CD14-positive monocyte (primary cell): Measurements from ENCODE around the gene KCNMA1. TPM values are rescaled to one million over a fixed set of nuclear protein-coding genes. Genes with fewer than 3 reads are reported as not detected.
A peak's percentile ranks its signal among the peaks of the same experiment; 100 is the strongest.

ENCODE experiments used
- DNase-seq, 3 donors: peaks; one replicate each; pipeline ENCODE4 v3.0.0-alpha.2; 2011 to 2022
- H2AFZ ChIP-seq: 2 replicates; pipeline ENCODE4 v1.6.0; 2012; ENCODE audit warnings: mild to moderate bottlenecking, low read depth, low read length, inconsistent platforms; ENCODE audit not compliant: insufficient read depth, poor library complexity, severe bottlenecking
- H3K27ac ChIP-seq, 2 donors: 1 replicate in 1 of 2; 2 replicates in 1 of 2; pipeline ENCODE4 v1.5.1; 2012 to 2013; ENCODE audit warnings: low read length in 2 of 2, control low read depth in 1 of 2, inconsistent platforms in 1 of 2, low read depth in 1 of 2, mild to moderate bottlenecking in 1 of 2
- H3K27me3 ChIP-seq, 2 donors: one replicate each; pipeline versions ENCODE4 v1.6.0 to v1.6.1; 2011 to 2013; ENCODE audit warnings: low read length in 2 of 2; ENCODE audit not compliant: control insufficient read depth in 2 of 2, insufficient read depth in 2 of 2
- H3K36me3 ChIP-seq, 2 donors: replicated peaks in 1 of 2; 1 replicate in 1 of 2; 2 replicates in 1 of 2; pipeline versions ENCODE4 v1.5.1 to v1.6.1; 2012 to 2013; ENCODE audit warnings: low read length in 2 of 2, control low read depth in 1 of 2, inconsistent platforms in 1 of 2, mild to moderate bottlenecking in 1 of 2; ENCODE audit not compliant: insufficient read depth in 2 of 2, control insufficient read depth in 1 of 2
- H3K4me1 ChIP-seq, 2 donors: 1 replicate in 1 of 2; 2 replicates in 1 of 2; pipeline versions ENCODE4 v1.5.1 to v1.6.1; 2012 to 2013; ENCODE audit warnings: low read length in 2 of 2, control low read depth in 1 of 2, inconsistent platforms in 1 of 2, mild to moderate bottlenecking in 1 of 2, moderate library complexity in 1 of 2; ENCODE audit not compliant: insufficient read depth in 2 of 2, control insufficient read depth in 1 of 2
- H3K4me2 ChIP-seq: replicated peaks from 2 replicates; pipeline ENCODE3; 2012; ENCODE audit warnings: low read length, moderate library complexity, mild to moderate bottlenecking; ENCODE audit not compliant: poor library complexity, severe bottlenecking; ENCODE audit errors: extremely low read depth
- H3K4me3 ChIP-seq, 3 experiments: fragments of 200-600 bp in 1 of 3; sonication (generic) in 1 of 3; replicated peaks in 1 of 3; 1 replicate in 2 of 3; 2 replicates in 1 of 3; pipeline ENCODE4 v1.5.1; 2011 to 2013; ENCODE audit warnings: low read length in 3 of 3, mild to moderate bottlenecking in 3 of 3, control low read depth in 2 of 3, low read depth in 2 of 3, inconsistent platforms in 1 of 3, moderate library complexity in 1 of 3
- H3K79me2 ChIP-seq: 2 replicates; pipeline ENCODE4 v1.6.0; 2012; ENCODE audit warnings: mild to moderate bottlenecking, control low read depth, inconsistent platforms, low read length, moderate library complexity; ENCODE audit not compliant: insufficient read depth
- H3K9ac ChIP-seq: 2 replicates; pipeline ENCODE4 v1.6.0; 2017; ENCODE audit warnings: low read length, mild to moderate bottlenecking; ENCODE audit not compliant: insufficient read depth, poor library complexity, severe bottlenecking
- H3K9me3 ChIP-seq, 2 donors: replicated peaks in 1 of 2; 1 replicate in 1 of 2; 2 replicates in 1 of 2; pipeline versions ENCODE4 v1.5.1 to v1.6.1; 2012 to 2013; ENCODE audit warnings: low read length in 2 of 2, control low read depth in 1 of 2; ENCODE audit not compliant: control insufficient read depth in 1 of 2, insufficient read depth in 1 of 2
- H4K20me1 ChIP-seq: 2 replicates; pipeline ENCODE4 v1.6.0; 2012; ENCODE audit warnings: mild to moderate bottlenecking, low read length, control low read depth, moderate library complexity; ENCODE audit not compliant: insufficient read depth
- H3K27ac Mint-ChIP-seq, 7 donors: one replicate each; pipeline ENCODE4 v1.8.0; 2020; ENCODE audit warnings: mild to moderate bottlenecking in 7 of 7, mixed read lengths in 7 of 7, moderate library complexity in 6 of 7, inconsistent platforms in 2 of 7
- H3K27me3 Mint-ChIP-seq, 3 donors: one replicate each; pipeline ENCODE4 v1.8.0; 2021 to 2022; ENCODE audit warnings: low read depth in 3 of 3, mild to moderate bottlenecking in 3 of 3, mixed read lengths in 3 of 3, moderate library complexity in 3 of 3, inconsistent platforms in 1 of 3
- H3K36me3 Mint-ChIP-seq, 2 donors: one replicate each; pipeline ENCODE4 v1.8.0; 2020; ENCODE audit warnings: mixed read lengths in 2 of 2, inconsistent platforms in 1 of 2, mild to moderate bottlenecking in 1 of 2
- H3K4me1 Mint-ChIP-seq: one replicate; pipeline ENCODE4 v1.8.0; 2020; ENCODE audit warnings: mild to moderate bottlenecking, mixed read lengths
- H3K4me3 Mint-ChIP-seq, 2 donors: one replicate each; pipeline ENCODE4 v1.8.0; 2020; ENCODE audit warnings: mild to moderate bottlenecking in 2 of 2, mixed read lengths in 2 of 2, moderate library complexity in 1 of 2
- H3K9me3 Mint-ChIP-seq, 7 donors: one replicate each; pipeline ENCODE4 v1.8.0; 2020 to 2022; ENCODE audit warnings: mixed read lengths in 7 of 7, mild to moderate bottlenecking in 6 of 7, moderate library complexity in 6 of 7, inconsistent platforms in 2 of 7
- CTCF ChIP-seq: fragments of 200-600 bp; IDR thresholded peaks from one replicate; pipeline ENCODE4 v1.8.0; 2022; ENCODE audit warnings: antibody characterized with exemption, mild to moderate bottlenecking
- WGBS: methylation state at CpG from one replicate; pipeline ENCODE4 v1.1.5; 2013; ENCODE audit warnings: missing lambda C conversion rate; ENCODE audit not compliant: insufficient coverage; 5-methylcytosine and 5-hydroxymethylcytosine counted together
- intact Hi-C, 2 donors: fragments of 100-400 bp; cut with micrococcal nuclease; formaldehyde crosslinking; loops; one replicate each; pipeline versions ENCODE4 v1.15.0 to v1.15.1; 2023
- polyA plus RNA-seq, 3 donors: library from polyadenylated mRNA; depleted of rRNA in 1 of 3; unstranded in 2 of 3; stranded (reverse) in 1 of 3; fragments of 300-500 nt in 2 of 3; fragments of >200 nt in 1 of 3; fragmentation: Illumina TruSeq in 2 of 3; gene quantifications; 1 replicate in 2 of 3; 2 replicates in 1 of 3; pipeline ENCODE4 v1.2.3, GENCODE V29; 2012 to 2021

KCNMA1 gene
- polyA plus RNA-seq, 3 donors = 0.11 to 1.0 TPM; not detected in 1

GRCh38 chr10:77554996-77555397 is 82.6 kb downstream of the KCNMA1 start:
- Mint-ChIP-seq H3K4me1 (peaks cover 54% of the 10 kb centered on the region), H3K27me3 (peaks cover 0 to 9% (median 8%) of the 10 kb centered on the region in 3 donors), H3K27ac (peak overlapping the region in 6 of 7 donors; percentile 87 to 93 (median 88)), H3K9me3 (peaks cover 0 to 2% (median 0%) of the 10 kb centered on the region in 7 donors), H3K36me3 (peaks cover 0 to 4% of the 10 kb centered on the region in 2 donors), H3K4me3 (no peak overlapping the region)
- peaks cover 6 to 58% of the 10 kb centered on the region in 2 donors for H3K4me1 ChIP-seq
- H3K36me3 ChIP-seq = no peaks in the 10 kb centered on the region
- no peaks in the 10 kb centered on the region for H4K20me1 ChIP-seq
- no peak for TF ChIP-seq CTCF
- DNase-seq = peak in 1 of 3 donors; percentile 83
- no peaks in the 10 kb centered on the region for H3K79me2 ChIP-seq
- no peaks in the 10 kb centered on the region for H3K9me3 ChIP-seq
- intact Hi-C loops = no loop called here
- no peak overlapping the region for H3K4me2 ChIP-seq
- no peak overlapping the region for H3K9ac ChIP-seq
- H3K27ac ChIP-seq = peak overlapping the region in 1 of 2 donors; percentile 90
- no peaks in the 10 kb centered on the region for H3K27me3 ChIP-seq
- no peak overlapping the region for H3K4me3 ChIP-seq
- H2AFZ ChIP-seq = no peak overlapping the region
- 27% methylated on average over 4 of the region's 7 CpGs for WGBS

GRCh38 chr10:77553966-77554365 is 83.6 kb downstream of the KCNMA1 start:
- H3K36me3 Mint-ChIP-seq = peaks cover 0 to 4% of the 10 kb centered on the region in 2 donors
- H3K4me3 ChIP-seq = no peak overlapping the region
- H2AFZ ChIP-seq = no peak overlapping the region
- peaks cover 6 to 64% of the 10 kb centered on the region in 2 donors for H3K4me1 ChIP-seq
- H3K9ac ChIP-seq = no peak overlapping the region
- peak in 1 of 3 donors; percentile 24 for DNase-seq
- H3K9me3 ChIP-seq = no peaks in the 10 kb centered on the region
- H4K20me1 ChIP-seq = no peaks in the 10 kb centered on the region
- peak overlapping the region in 6 of 7 donors; percentile 77 to 93 (median 85) for H3K27ac Mint-ChIP-seq
- H3K4me2 ChIP-seq = no peak overlapping the region
- WGBS = 91% methylated on average over 5 of the region's 5 CpGs
- TF ChIP-seq CTCF = no peak
- H3K4me1 Mint-ChIP-seq = peaks cover 60% of the 10 kb centered on the region
- peak overlapping the region in 1 of 2 donors; percentile 90 for H3K27ac ChIP-seq
- no peaks in the 10 kb centered on the region for H3K79me2 ChIP-seq
- peaks cover 0 to 8% (median 2%) of the 10 kb centered on the region in 3 donors for H3K27me3 Mint-ChIP-seq
- no peaks in the 10 kb centered on the region for H3K27me3 ChIP-seq
- H3K9me3 Mint-ChIP-seq = peaks cover 0 to 2% (median 0%) of the 10 kb centered on the region in 7 donors
- peak overlapping the region in 1 of 2 donors; percentile 44 for H3K4me3 Mint-ChIP-seq
- intact Hi-C loops = no loop called here
- no peaks in the 10 kb centered on the region for H3K36me3 ChIP-seq
